Retinal pigment epithelial cell (primary cell): ENCODE data around the gene ARHGEF25.

Experiments used
- DNase-seq: peaks from one replicate; pipeline ENCODE4 v3.0.0-alpha.2; 2010; ENCODE audit warnings: low read depth
- H3K4me3 ChIP-seq: 2 replicates; pipeline ENCODE4 v1.5.1; 2011; ENCODE audit warnings: mild to moderate bottlenecking, low read length, control low read depth, moderate library complexity
- TF ChIP-seq, protein P1 (sequence below): conservative IDR thresholded peaks from 2 replicates; pipeline ENCODE4 v1.5.1; 2011; ENCODE audit warnings: low read depth, low read length, control low read depth, inconsistent platforms

Gene ARHGEF25

DNA sequence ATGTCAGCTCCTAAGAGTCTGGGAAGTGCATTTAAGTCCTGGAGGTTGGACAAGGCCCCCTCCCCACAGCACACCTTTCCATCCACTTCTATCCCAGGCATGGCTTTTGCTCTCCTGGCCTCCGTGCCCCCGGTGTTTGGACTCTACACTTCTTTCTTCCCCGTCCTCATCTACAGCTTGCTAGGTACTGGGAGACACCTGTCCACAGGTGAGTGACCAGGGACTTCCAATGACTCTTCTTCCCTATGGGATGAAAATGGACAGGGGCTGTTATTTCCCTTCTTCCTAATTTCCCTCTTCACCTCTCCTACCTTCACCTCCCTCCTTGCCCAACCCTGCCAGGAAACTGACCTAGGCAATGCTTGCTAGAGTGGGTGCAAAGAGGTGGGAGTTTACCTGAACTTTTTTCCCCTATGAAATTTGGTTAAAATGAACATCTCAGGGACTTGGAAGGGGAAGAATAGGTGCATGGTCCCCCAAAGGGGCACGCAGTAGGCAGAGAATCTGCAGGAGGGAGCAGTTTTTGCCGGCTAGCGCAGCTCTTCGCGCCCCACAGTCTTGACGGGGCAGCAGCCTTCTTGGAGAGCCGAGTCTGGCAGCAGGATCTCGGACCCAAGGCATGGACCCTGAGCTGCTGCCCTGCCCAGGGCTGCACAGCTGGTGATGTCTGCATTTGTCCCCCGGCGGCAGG lies 9.2 kb downstream of the ARHGEF25 start:
- TF ChIP-seq, protein P1, sequence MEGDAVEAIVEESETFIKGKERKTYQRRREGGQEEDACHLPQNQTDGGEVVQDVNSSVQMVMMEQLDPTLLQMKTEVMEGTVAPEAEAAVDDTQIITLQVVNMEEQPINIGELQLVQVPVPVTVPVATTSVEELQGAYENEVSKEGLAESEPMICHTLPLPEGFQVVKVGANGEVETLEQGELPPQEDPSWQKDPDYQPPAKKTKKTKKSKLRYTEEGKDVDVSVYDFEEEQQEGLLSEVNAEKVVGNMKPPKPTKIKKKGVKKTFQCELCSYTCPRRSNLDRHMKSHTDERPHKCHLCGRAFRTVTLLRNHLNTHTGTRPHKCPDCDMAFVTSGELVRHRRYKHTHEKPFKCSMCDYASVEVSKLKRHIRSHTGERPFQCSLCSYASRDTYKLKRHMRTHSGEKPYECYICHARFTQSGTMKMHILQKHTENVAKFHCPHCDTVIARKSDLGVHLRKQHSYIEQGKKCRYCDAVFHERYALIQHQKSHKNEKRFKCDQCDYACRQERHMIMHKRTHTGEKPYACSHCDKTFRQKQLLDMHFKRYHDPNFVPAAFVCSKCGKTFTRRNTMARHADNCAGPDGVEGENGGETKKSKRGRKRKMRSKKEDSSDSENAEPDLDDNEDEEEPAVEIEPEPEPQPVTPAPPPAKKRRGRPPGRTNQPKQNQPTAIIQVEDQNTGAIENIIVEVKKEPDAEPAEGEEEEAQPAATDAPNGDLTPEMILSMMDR: no peak
- H3K4me3 ChIP-seq: no peak overlapping the region
- no peak for DNase-seq

DNA sequence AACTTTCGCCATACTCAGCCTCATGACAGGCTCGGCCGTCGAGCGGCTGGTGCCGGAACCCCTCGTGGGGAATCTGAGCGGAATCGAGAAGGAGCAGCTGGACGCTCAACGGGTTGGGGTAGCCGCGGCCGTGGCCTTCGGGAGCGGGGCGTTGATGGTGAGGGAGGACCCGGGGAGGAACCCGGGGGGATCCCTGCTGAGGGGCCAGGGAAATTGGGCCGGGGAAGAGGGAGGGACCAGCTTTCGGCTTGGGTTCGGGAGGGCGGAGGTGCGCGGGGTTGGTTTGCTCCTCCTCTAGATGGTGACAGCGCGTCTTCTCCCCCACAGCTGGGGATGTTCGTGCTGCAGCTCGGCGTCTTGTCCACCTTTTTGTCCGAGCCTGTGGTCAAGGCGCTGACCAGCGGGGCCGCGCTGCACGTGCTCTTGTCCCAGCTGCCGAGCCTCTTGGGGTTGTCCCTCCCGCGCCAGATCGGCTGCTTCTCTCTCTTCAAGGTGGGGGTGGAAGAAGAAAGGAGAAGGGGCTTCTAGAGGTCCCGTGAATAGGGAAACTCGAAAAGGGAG lies 9.8 kb downstream of the ARHGEF25 start:
- H3K4me3 ChIP-seq: peak overlapping the region; percentile 35
- TF ChIP-seq, protein P1: no peak

DNA sequence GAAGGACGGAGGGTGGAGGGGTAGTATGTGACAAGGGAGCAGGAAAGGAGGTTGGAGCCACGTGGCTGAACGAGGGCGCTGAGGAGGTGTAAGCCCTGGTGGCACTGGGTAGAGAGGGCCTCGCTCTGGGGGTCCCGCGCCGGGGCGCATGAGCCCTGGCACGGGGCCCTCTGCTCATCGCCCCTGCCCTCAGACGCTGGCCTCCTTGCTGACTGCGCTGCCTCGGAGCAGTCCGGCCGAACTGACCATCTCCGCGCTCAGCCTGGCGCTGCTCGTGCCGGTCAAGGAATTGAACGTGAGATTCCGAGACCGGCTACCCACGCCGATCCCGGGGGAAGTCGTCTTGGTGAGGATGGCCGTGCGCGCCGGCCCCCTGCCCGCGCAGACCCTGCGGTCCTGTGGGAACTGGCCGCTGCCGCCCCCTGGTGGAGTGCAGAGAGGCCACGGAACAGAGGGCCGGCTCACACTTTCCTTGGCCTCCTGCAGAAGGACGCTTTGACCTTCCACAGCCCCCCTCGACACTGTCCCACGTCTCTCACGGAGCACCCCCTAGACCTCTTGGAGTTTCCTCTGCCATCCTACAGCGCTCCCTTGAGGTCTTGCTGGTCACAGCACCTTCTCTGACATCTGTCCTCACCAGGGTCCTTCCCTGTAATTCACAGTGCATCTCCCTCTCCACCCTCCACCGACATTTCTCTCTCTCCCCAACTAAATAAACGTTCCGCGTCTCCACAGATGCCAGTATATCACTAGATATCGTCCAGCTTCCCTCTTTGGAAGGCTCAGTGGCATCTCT lies 10.5 kb downstream of the ARHGEF25 start:
- H3K4me3 ChIP-seq: peak overlapping the region; percentile 35
- no peak for DNase-seq
- TF ChIP-seq, protein P1: peak; percentile 89

More for the DNA sequence above, 9.8 kb downstream of the ARHGEF25 start:
- no peak for DNase-seq

DNA sequence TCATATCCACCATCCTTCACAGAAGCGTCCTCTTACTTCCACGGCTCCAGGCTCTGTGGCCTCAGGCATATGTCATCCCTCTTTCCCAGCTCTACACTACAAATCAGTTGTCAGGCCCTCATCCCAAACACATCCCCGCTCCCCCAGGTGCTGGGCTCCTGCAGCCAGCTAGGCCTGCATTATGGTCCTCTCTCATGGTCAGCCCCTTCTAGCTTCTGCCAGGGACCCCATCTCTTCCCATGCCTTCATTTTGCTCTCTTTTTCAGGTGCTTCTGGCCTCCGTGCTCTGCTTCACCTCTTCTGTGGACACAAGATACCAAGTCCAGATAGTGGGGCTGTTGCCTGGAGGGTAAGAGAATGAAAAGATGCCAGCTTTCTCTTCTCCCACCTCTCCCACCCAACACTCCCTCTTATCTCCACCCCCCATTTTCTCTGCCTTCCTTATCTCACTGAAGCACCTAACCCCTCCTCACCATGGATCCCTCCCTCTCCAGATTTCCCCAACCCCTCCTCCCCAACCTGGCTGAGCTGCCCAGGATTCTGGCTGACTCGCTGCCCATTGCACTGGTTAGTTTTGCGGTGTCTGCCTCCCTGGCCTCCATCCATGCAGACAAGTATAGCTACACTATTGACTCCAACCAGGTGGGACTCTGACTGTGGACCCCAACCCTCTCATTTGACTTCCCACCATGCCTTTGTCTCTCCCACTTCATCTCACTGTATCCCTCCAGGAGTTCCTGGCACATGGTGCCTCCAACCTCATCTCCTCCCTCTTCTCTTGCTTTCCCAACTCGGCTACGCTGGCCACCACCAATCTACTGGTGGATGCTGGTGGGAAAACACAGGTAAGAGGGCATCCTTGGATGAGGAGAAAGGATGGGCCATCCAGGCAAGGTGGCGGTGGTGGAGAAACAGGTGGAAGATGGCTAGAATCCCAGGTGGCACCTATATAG lies 11.3 kb downstream of the ARHGEF25 start:
- no peak overlapping the region for H3K4me3 ChIP-seq
- TF ChIP-seq, protein P1: no peak
- DNase-seq: no peak

DNA sequence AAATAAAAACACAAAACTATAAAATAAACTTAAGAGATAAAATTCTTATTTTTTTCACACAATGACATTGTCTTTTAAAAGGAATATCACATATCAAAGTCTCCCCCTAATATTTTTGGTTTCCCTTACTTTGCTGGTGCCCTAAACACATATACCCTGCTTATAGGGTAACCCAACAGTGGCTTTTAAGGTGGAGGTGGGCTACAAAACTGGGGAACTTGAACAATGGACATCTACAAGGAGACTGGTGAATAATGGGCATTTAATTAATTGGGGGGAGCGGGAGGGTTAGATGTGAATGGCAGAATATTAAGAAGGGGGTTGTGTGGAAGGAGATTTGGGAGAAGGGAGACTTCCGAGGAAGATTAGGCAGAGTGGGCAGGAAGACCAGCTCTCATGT lies 12.2 kb downstream of the ARHGEF25 start:
- TF ChIP-seq, protein P1: no peak
- no peak for DNase-seq
- H3K4me3 ChIP-seq: no peak overlapping the region

DNA sequence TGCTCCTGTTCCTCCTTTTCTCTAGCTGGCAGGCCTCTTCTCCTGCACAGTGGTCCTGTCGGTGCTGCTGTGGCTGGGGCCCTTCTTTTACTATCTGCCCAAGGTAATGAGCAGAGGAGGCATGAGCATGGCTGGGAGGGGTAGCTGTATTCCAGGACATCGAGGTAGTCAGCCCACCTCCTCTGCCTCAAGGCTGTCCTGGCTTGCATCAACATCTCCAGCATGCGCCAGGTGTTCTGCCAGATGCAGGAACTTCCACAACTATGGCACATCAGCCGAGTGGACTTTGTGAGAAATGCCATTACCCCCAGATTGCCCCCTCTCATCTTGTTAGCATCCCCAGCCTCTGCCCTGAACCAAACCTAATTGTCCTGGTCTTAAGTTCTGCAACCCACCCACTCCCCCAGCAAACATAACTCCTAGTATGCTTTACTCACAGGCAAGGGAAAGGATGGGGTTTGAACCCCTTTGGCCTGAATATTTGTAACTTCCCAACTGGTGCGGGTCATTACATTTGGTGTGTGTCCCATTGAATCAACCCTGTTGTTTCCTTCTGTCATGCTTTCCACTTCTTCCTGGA lies 12.7 kb downstream of the ARHGEF25 start:
- DNase-seq: no peak
- H3K4me3 ChIP-seq: no peak overlapping the region
- TF ChIP-seq, protein P1: no peak
